NT2/D1 (cell line): Measurements from ENCODE around the gene OVOL3.

Source experiments
- SUZ12 ChIP-seq: IDR thresholded peaks from 2 replicates; pipeline ENCODE4 v1.6.1; 2011; ENCODE audit not compliant: insufficient read length, insufficient read depth; ENCODE audit errors: extremely low read depth
- YY1 ChIP-seq: IDR thresholded peaks from 2 replicates; pipeline ENCODE4 v1.6.1; 2011; ENCODE audit not compliant: insufficient read length, insufficient read depth
- ZNF274 ChIP-seq: IDR thresholded peaks from 2 replicates; pipeline ENCODE4 v1.6.1; 2011; ENCODE audit warnings: mild to moderate bottlenecking, low read depth, low read length

DNA sequence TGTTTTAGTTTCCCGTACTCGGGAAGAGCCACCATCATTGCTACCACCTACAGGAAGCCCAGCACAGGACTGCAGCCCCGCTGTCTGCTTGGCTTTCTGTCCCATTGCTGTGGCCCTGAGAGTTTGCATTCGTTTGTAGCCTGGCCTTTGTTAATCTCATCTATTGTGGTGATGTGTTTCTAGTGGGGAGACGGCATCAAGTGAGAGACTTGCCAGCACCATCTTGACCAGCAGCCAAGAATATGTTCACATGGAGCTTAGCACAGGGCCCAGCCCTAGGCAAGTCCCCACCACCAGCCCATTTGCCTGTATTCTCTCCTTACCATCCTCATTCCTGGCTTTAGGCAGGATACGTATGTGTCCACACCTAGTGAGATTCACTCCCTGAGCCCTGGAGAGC, 17.3 kb upstream of the OVOL3 start:
- no peak for TF ChIP-seq ZNF274
- no peak for TF ChIP-seq YY1
- no peak for TF ChIP-seq SUZ12
